DND-41 (cell line): Measurements from ENCODE around the gene ARRB1.
A peak's percentile ranks its signal among the peaks of the same experiment; 100 is the strongest.

ENCODE experiments used
- ATAC-seq: fragments of 200-7000 bp; cut with Tn5 transposase; 3 replicates; pipeline ENCODE4 v1.9.1; 2021; ENCODE audit warnings: low read depth; ENCODE audit not compliant: insufficient read depth
- DNase-seq: peaks from one replicate; pipeline ENCODE4 v3.0.0-alpha.2; 2020
- H2AFZ ChIP-seq: 2 replicates; pipeline ENCODE4 v1.6.0; 2012; ENCODE audit warnings: low read depth, low read length
- H3K27ac ChIP-seq: 2 replicates; pipeline ENCODE4 v1.5.1; 2012; ENCODE audit warnings: low read length, inconsistent platforms
- H3K27me3 ChIP-seq: fragments of 200-600 bp; sonication (generic); 2 replicates; pipeline ENCODE4 v1.6.0; 2012; ENCODE audit warnings: low read length, mild to moderate bottlenecking, inconsistent platforms; ENCODE audit not compliant: insufficient read depth, poor library complexity
- H3K36me3 ChIP-seq: 2 replicates; pipeline ENCODE4 v1.5.1; 2012; ENCODE audit warnings: low read length, inconsistent platforms; ENCODE audit not compliant: insufficient read depth
- H3K4me1 ChIP-seq: 2 replicates; pipeline ENCODE4 v1.5.1; 2012; ENCODE audit warnings: mild to moderate bottlenecking, low read length; ENCODE audit not compliant: insufficient read depth
- H3K4me2 ChIP-seq: 2 replicates; pipeline ENCODE4 v1.6.0; 2012; ENCODE audit warnings: mild to moderate bottlenecking, moderate library complexity, low read length, inconsistent platforms; ENCODE audit not compliant: insufficient read depth
- H3K4me3 ChIP-seq, 2 experiments: fragments of 200-600 bp in 1 of 2; shearing (Covaris generic) in 1 of 2; 2 replicates each; pipeline ENCODE4 v1.5.1; 2012 to 2016; ENCODE audit warnings: inconsistent platforms in 2 of 2, low read length in 2 of 2, mild to moderate bottlenecking in 2 of 2, low read depth in 1 of 2, moderate library complexity in 1 of 2
- H3K79me2 ChIP-seq: 2 replicates; pipeline ENCODE4 v1.6.0; 2012; ENCODE audit warnings: low read length, inconsistent platforms; ENCODE audit not compliant: insufficient read depth
- H3K9ac ChIP-seq: 2 replicates; pipeline ENCODE4 v1.6.0; 2012; ENCODE audit warnings: low read depth, mild to moderate bottlenecking, inconsistent platforms, low read length, moderate library complexity
- H3K9me3 ChIP-seq: 2 replicates; pipeline ENCODE4 v1.5.1; 2012; ENCODE audit warnings: low read length, moderate library complexity, mild to moderate bottlenecking, inconsistent platforms; ENCODE audit not compliant: insufficient read depth, severe bottlenecking
- H4K20me1 ChIP-seq: 2 replicates; pipeline ENCODE4 v1.6.0; 2012; ENCODE audit warnings: low read length; ENCODE audit not compliant: insufficient read depth
- CTCF ChIP-seq: IDR thresholded peaks from 2 replicates; pipeline ENCODE4 v1.5.1; 2012; ENCODE audit warnings: borderline replicate concordance, low read length, moderate library complexity, mild to moderate bottlenecking; ENCODE audit not compliant: poor library complexity, severe bottlenecking; ENCODE audit errors: extremely low read depth
- EZH2 ChIP-seq: IDR thresholded peaks from 3 replicates; pipeline ENCODE4 v1.6.1; 2012; ENCODE audit warnings: borderline replicate concordance, low read depth, mild to moderate bottlenecking, moderate library complexity, low read length, inconsistent platforms; ENCODE audit not compliant: severe bottlenecking

Gene ARRB1

GRCh38 chr11:75280227-75280701 lies 71.2 kb downstream of the ARRB1 start:
- Histone ChIP-seq H3K9me3 (no peaks in the 10 kb centered on the region), H2AFZ (no peak overlapping the region), H4K20me1 (no peaks in the 10 kb centered on the region), H3K4me2 (no peak overlapping the region), H3K27me3 (no peaks in the 10 kb centered on the region), H3K79me2 (no peaks in the 10 kb centered on the region), H3K4me1 (peaks cover 23% of the 10 kb centered on the region), H3K36me3 (peaks cover 28% of the 10 kb centered on the region), H3K27ac (no peak overlapping the region), H3K4me3 (no peak overlapping the region), H3K9ac (no peak overlapping the region)
- peak; percentile 71 for ATAC-seq
- peak; percentile 81 for DNase-seq
- no peak for TF ChIP-seq EZH2
- peak; percentile 99 for TF ChIP-seq CTCF

GRCh38 chr11:75279273-75279672 lies 72.2 kb downstream of the ARRB1 start:
- no peak for ATAC-seq
- H2AFZ ChIP-seq = no peak overlapping the region
- H4K20me1 ChIP-seq = no peaks in the 10 kb centered on the region
- H3K27ac ChIP-seq = no peak overlapping the region
- no peaks in the 10 kb centered on the region for H3K27me3 ChIP-seq
- TF ChIP-seq EZH2 (no peak), CTCF (no peak)
- H3K4me1 ChIP-seq = peaks cover 29% of the 10 kb centered on the region
- no peaks in the 10 kb centered on the region for H3K79me2 ChIP-seq
- peaks cover 24% of the 10 kb centered on the region for H3K36me3 ChIP-seq
- DNase-seq = no peak
- H3K4me3 ChIP-seq = no peak overlapping the region
- H3K9ac ChIP-seq = no peak overlapping the region
- no peaks in the 10 kb centered on the region for H3K9me3 ChIP-seq
- H3K4me2 ChIP-seq = no peak overlapping the region

- no peaks in the 10 kb centered on the region for H3K27me3 ChIP-seq
- H3K36me3 ChIP-seq = peaks cover 33% of the 10 kb centered on the region
- H3K4me3 ChIP-seq = no peak overlapping the region
- 0 out of 2 replicates have a peak overlapping the region, but pooled peaks have one; percentile 0 for H3K27ac ChIP-seq
- no peaks in the 10 kb centered on the region for H4K20me1 ChIP-seq
- no peak for DNase-seq
- H3K9ac ChIP-seq = no peak overlapping the region
- no peak overlapping the region for H3K4me2 ChIP-seq
- H3K79me2 ChIP-seq = no peaks in the 10 kb centered on the region
- no peak for ATAC-seq
- peaks cover 29% of the 10 kb centered on the region for H3K4me1 ChIP-seq
- TF ChIP-seq EZH2 (no peak), CTCF (no peak)
- H3K9me3 ChIP-seq = no peaks in the 10 kb centered on the region
- no peak overlapping the region for H2AFZ ChIP-seq
Measured at GRCh38 chr11:75277991-75278790, 73.3 kb downstream of the ARRB1 start.
